HCT116 (cell line): ENCODE results near the gene CHRNB4.

Source experiments
- CEBPB ChIP-seq: IDR thresholded peaks from 2 replicates; pipeline ENCODE4 v1.6.1; 2012; ENCODE audit warnings: low read depth
- CTCF ChIP-seq, 3 experiments: fragments of 200-600 bp in 1 of 3; sonication (generic) in 1 of 3; IDR thresholded peaks in 2 of 3; conservative IDR thresholded peaks in 1 of 3; 2 replicates each; pipeline ENCODE4 v1.5.1; 2012 to 2017; ENCODE audit warnings: low read depth in 2 of 3, low read length in 2 of 3, antibody characterized with exemption in 1 of 3, borderline replicate concordance in 1 of 3, control low read depth in 1 of 3, mild to moderate bottlenecking in 1 of 3, mixed read lengths in 1 of 3, mixed run types in 1 of 3, moderate library complexity in 1 of 3; ENCODE audit not compliant: insufficient read depth in 1 of 3
- EZH2 ChIP-seq: fragments of 200-600 bp; sonication (generic); IDR thresholded peaks from 2 replicates; pipeline ENCODE4 v1.6.1; 2017; ENCODE audit warnings: antibody characterized with exemption, mixed run types
- EZH2phosphoT487 ChIP-seq: fragments of 200-600 bp; IDR thresholded peaks from 2 replicates; pipeline ENCODE4 v1.6.1; 2018; ENCODE audit warnings: antibody characterized with exemption, borderline replicate concordance
- MAX ChIP-seq: IDR thresholded peaks from 2 replicates; pipeline ENCODE4 v1.6.1; 2012
- POLR2A ChIP-seq: IDR thresholded peaks from 2 replicates; pipeline ENCODE4 v1.7.0; 2011; ENCODE audit warnings: borderline replicate concordance; ENCODE audit not compliant: insufficient read depth, insufficient read length; ENCODE audit errors: extremely low read depth
- POLR2AphosphoS5 ChIP-seq: IDR thresholded peaks from 2 replicates; pipeline ENCODE4 v1.6.1; 2011; ENCODE audit warnings: mild to moderate bottlenecking, low read depth, low read length, moderate library complexity
- SP1 ChIP-seq: IDR thresholded peaks from 2 replicates; pipeline ENCODE4 v1.6.1; 2012; ENCODE audit warnings: low read depth
- SRF ChIP-seq: IDR thresholded peaks from 2 replicates; pipeline ENCODE4 v1.6.1; 2012; ENCODE audit warnings: low read depth
- YY1 ChIP-seq: IDR thresholded peaks from 2 replicates; pipeline ENCODE4 v1.6.1; 2011; ENCODE audit warnings: low read length, low read depth, moderate library complexity, mild to moderate bottlenecking; ENCODE audit not compliant: insufficient replicate concordance; ENCODE audit errors: extremely low read depth
- ZBTB33 ChIP-seq: IDR thresholded peaks from 2 replicates; pipeline ENCODE4 v1.6.1; 2011; ENCODE audit warnings: mild to moderate bottlenecking, low read length, moderate library complexity; ENCODE audit not compliant: insufficient replicate concordance; ENCODE audit errors: extremely low read depth
- ZFX ChIP-seq: fragments of 450-650 bp; IDR thresholded peaks from 2 replicates; pipeline ENCODE4 v1.6.1; 2017
- ZNF274 ChIP-seq: fragments of 200-500 bp; sonication (Bioruptor generic); IDR thresholded peaks from 2 replicates; pipeline ENCODE4 v1.6.1; 2014; ENCODE audit warnings: mild to moderate bottlenecking, low read depth, low read length, inconsistent platforms

- no peak for TF ChIP-seq MAX
- no peak for TF ChIP-seq CTCF (IDR thresholded peaks at IDR 0.05 in 2 of 3, conservative IDR thresholded peaks at IDR 0.05 in 1 of 3; ENCODE audit: borderline replicate concordance in 1 of 3, insufficient read depth in 1 of 3, low read depth in 2 of 3, low read length in 2 of 3)
- no peak for TF ChIP-seq CEBPB
- TF ChIP-seq EZH2phosphoT487: no peak
- no peak for TF ChIP-seq YY1
- no peak for TF ChIP-seq POLR2A
- TF ChIP-seq POLR2AphosphoS5: no peak
- no peak for TF ChIP-seq ZNF274
- no peak for TF ChIP-seq SP1
- TF ChIP-seq ZBTB33: no peak
- no peak for TF ChIP-seq EZH2
- TF ChIP-seq ZFX: no peak
- no peak for TF ChIP-seq SRF
These were observed 20.9 kb downstream of the CHRNB4 start for GRCh38 chr15:78620021-78620526.
